PC-9 (cell line): ENCODE data around the gene VWA7. TPM values are rescaled to one million over a fixed set of nuclear protein-coding genes. Genes with fewer than 3 reads are reported as not detected.

Source experiments
- BruUV-seq: library from RNA; stranded (reverse); fragments of 400-500 nt; replicated peaks from 2 replicates; lab custom pipeline; 2021; lab: Mats Ljungman, UMichigan
- CTCF ChIA-PET: fragments of 300-600 bp; sonication (Branson Sonifier 250); formaldehyde crosslinking; loops from one replicate; lab custom pipeline; 2022; ENCODE audit warnings: antibody characterized with exemption; lab: Charles Lee
- POLR2A ChIA-PET: fragments of 300-600 bp; sonication (Branson Sonifier 250); formaldehyde crosslinking; loops from one replicate; lab custom pipeline; 2022; ENCODE audit warnings: antibody characterized with exemption; ENCODE audit not compliant: unreplicated experiment; lab: Charles Lee
- DNase-seq, 2 experiments: peaks; one replicate each; pipeline versions ENCODE4 v3.0.0 to v3.0.0-alpha.2; 2015 to 2022; ENCODE audit warnings: mixed read lengths in 1 of 2
- H2AFZ ChIP-seq: fragments of 200-600 bp; sonication (generic); 2 replicates; pipeline ENCODE4 v1.8.1; 2017; ENCODE audit warnings: antibody characterized with exemption
- H3F3A ChIP-seq: fragments of 200-600 bp; sonication (generic); 2 replicates; pipeline ENCODE4 v1.8.1; 2017; ENCODE audit warnings: antibody characterized with exemption, mild to moderate bottlenecking, low read depth; ENCODE audit not compliant: insufficient read depth
- H3K27ac ChIP-seq: fragments of 200-600 bp; sonication (generic); 2 replicates; pipeline ENCODE4 v1.6.1; 2016; ENCODE audit warnings: mixed run types
- H3K27me3 ChIP-seq: fragments of 200-600 bp; sonication (generic); 2 replicates; pipeline ENCODE4 v1.6.1; 2016; ENCODE audit warnings: low read depth, mixed run types; ENCODE audit not compliant: insufficient read depth
- H3K36me3 ChIP-seq: fragments of 200-600 bp; sonication (generic); 2 replicates; pipeline ENCODE4 v1.6.1; 2016; ENCODE audit warnings: low read depth, mixed run types
- H3K4me1 ChIP-seq: fragments of 200-600 bp; sonication (generic); replicated peaks from 2 replicates; pipeline ENCODE4 v1.6.1; 2016; ENCODE audit warnings: mixed run types; ENCODE audit not compliant: insufficient read depth
- H3K4me2 ChIP-seq: fragments of 200-600 bp; sonication (generic); 2 replicates; pipeline ENCODE4 v1.6.1; 2017; ENCODE audit warnings: mixed run types
- H3K4me3 ChIP-seq: fragments of 200-600 bp; sonication (generic); 2 replicates; pipeline ENCODE4 v1.6.1; 2016; ENCODE audit warnings: mixed run types
- H3K79me2 ChIP-seq: fragments of 200-600 bp; sonication (generic); 2 replicates; pipeline ENCODE4 v1.6.1; 2017; ENCODE audit warnings: low read depth, mixed run types
- H3K9me2 ChIP-seq: fragments of 200-600 bp; sonication (generic); 2 replicates; pipeline ENCODE4 v1.8.1; 2017; ENCODE audit warnings: mild to moderate bottlenecking; ENCODE audit not compliant: insufficient read depth
- H3K9me3 ChIP-seq: fragments of 200-600 bp; sonication (generic); 2 replicates; pipeline ENCODE4 v1.8.1; 2016; ENCODE audit warnings: low read depth; ENCODE audit not compliant: insufficient read depth
- H4K20me1 ChIP-seq: fragments of 200-600 bp; sonication (generic); 2 replicates; pipeline ENCODE4 v1.8.1; 2017; ENCODE audit not compliant: insufficient read depth
- EZH2 ChIP-seq: fragments of 200-600 bp; sonication (generic); IDR thresholded peaks from 2 replicates; pipeline ENCODE4 v1.8.0; 2017; ENCODE audit warnings: antibody characterized with exemption, low read depth
- intact Hi-C: fragments of 100-400 bp; cut with micrococcal nuclease; formaldehyde crosslinking; loops from one replicate; pipeline ENCODE4 v1.10.0; 2022; ENCODE audit not compliant: unreplicated experiment
- total RNA-seq: library from RNA; stranded (reverse); gene quantifications from 2 replicates; pipeline ENCODE4 v1.2.3, GENCODE V29; 2021
- TF ChIP-seq, protein P1 (sequence below): fragments of 200-600 bp; sonication (generic); conservative IDR thresholded peaks from 2 replicates; pipeline ENCODE4 v1.6.1; 2017; ENCODE audit warnings: mixed run types, antibody characterized with exemption, mild to moderate bottlenecking, moderate library complexity

VWA7 gene
- total RNA-seq, 1 experiment from 2014 or later = 6.0 TPM

DNA sequence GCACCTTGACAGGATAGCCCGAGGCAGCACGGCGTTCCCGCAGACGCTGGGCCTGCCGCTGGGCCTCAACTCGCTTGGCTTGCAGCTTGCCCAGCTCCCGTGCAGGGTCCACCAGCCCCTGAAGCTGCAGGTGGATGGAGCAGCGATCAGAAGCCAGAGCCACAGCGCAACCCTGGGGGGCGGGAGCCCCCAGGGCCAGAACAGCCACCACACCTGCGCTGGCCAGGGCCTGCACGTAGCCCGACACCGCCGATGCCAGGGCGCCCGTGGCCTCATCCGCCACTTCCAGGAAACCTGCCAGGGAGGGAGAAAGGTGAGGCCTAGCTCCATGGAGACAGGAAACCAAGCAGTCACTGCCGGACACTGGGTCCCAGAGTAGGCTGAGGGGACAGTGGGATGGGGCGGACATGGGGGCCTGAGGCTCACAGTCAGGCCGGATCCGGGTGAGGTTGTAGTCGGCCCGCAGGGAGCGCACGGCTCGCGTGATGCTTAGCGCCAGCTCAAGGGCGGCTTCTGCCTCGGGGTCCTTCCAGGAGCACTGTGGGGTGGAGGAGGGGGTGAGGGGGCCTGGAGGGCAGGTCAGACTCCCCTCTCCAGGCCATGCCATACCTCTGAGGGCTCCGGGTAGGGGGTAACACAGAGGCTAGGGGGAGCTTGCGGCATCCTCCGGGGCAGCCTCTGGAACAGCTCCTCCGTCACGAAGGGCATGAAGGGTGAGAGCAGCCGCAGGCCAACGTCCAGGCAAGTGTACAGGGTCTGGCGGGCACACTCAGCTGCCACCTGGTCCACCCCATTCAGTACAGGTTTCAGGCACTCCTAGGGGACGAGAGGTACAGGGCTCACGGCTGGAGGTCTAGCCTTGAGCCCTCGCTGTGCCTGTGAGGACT, 2.1 kb upstream of the VWA7 start:
- intact Hi-C loops = loop anchor here (10.0 kb wide), 1 partner anchor 176 kb away; the partner anchor contains the start of genes NELFE and SKIC2
- ChIA-PET CTCF (no interaction called here), POLR2A (interaction anchor here (0.6 kb wide), 1 partner anchor 166 kb away, joined by 5 read pairs; the partner anchor contains the start of gene CFB)
- Histone ChIP-seq H3K4me3 (no peak overlapping the region), H2AFZ (no peak overlapping the region), H3K9me3 (no peaks in the 10 kb centered on the region), H3K27me3 (no peaks in the 10 kb centered on the region), H3F3A (peaks cover 24% of the 10 kb centered on the region; the same call in 1 of the 2 replicates), H3K4me1 (peaks cover 31% of the 10 kb centered on the region), H3K79me2 (no peaks in the 10 kb centered on the region), H3K9me2 (no peaks in the 10 kb centered on the region), H3K27ac (no peak overlapping the region), H3K36me3 (peaks cover 16% of the 10 kb centered on the region; the same call in 1 of the 2 replicates), H3K4me2 (no peak overlapping the region), H4K20me1 (no peaks in the 10 kb centered on the region)
- no peak for DNase-seq
- no TSS peak for BruUV-seq
- TF ChIP-seq, protein P1, sequence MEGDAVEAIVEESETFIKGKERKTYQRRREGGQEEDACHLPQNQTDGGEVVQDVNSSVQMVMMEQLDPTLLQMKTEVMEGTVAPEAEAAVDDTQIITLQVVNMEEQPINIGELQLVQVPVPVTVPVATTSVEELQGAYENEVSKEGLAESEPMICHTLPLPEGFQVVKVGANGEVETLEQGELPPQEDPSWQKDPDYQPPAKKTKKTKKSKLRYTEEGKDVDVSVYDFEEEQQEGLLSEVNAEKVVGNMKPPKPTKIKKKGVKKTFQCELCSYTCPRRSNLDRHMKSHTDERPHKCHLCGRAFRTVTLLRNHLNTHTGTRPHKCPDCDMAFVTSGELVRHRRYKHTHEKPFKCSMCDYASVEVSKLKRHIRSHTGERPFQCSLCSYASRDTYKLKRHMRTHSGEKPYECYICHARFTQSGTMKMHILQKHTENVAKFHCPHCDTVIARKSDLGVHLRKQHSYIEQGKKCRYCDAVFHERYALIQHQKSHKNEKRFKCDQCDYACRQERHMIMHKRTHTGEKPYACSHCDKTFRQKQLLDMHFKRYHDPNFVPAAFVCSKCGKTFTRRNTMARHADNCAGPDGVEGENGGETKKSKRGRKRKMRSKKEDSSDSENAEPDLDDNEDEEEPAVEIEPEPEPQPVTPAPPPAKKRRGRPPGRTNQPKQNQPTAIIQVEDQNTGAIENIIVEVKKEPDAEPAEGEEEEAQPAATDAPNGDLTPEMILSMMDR = no peak
- TF ChIP-seq EZH2 = no peak

DNA sequence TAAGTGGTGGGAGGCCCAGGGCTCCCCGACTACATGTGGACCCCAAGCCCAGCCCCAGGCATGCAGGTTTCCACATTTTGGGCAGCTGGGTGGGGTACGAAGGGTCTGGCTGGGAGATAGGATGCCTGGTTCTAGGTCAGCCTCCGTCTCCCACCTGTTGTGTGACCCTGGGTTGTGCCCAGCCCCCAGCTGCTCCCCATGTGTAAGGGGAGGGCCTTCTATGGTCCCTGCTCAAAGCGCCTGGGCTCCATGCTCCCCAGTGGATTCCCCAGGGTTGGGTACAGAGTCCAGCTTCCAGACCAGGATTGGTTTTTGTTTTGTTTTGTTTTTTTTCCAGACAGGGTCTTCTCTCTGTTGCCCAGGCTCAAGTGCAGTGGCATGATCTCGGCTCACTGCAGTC, 1.1 kb upstream of the VWA7 start:
- DNase-seq = no peak
- POLR2A ChIA-PET = interaction anchor here (0.6 kb wide), 1 partner anchor 122 kb away, joined by 3 read pairs; no protein-coding TSS in a partner anchor
- Histone ChIP-seq H3K79me2 (no peaks in the 10 kb centered on the region), H3K9me3 (no peaks in the 10 kb centered on the region), H3K4me3 (no peak overlapping the region), H3K36me3 (peaks cover 12% of the 10 kb centered on the region; the same call in 1 of the 2 replicates), H3K9me2 (no peaks in the 10 kb centered on the region), H3K4me1 (peaks cover 31% of the 10 kb centered on the region), H2AFZ (no peak overlapping the region), H4K20me1 (no peaks in the 10 kb centered on the region), H3K27me3 (no peaks in the 10 kb centered on the region), H3K4me2 (no peak overlapping the region), H3K27ac (peak overlapping the region; percentile 58), H3F3A (peaks cover 28% of the 10 kb centered on the region; the same call in 1 of the 2 replicates)
- no peak for TF ChIP-seq EZH2
- TF ChIP-seq, protein P1 = no peak
- CTCF ChIA-PET = interaction anchor here (0.6 kb wide), 1 partner anchor 43 kb away, joined by 9 read pairs; no protein-coding TSS in a partner anchor
- intact Hi-C loops = loop anchor here (10.0 kb wide), 1 partner anchor 177 kb away; the partner anchor contains the start of genes NELFE and SKIC2
- no TSS peak for BruUV-seq

DNA sequence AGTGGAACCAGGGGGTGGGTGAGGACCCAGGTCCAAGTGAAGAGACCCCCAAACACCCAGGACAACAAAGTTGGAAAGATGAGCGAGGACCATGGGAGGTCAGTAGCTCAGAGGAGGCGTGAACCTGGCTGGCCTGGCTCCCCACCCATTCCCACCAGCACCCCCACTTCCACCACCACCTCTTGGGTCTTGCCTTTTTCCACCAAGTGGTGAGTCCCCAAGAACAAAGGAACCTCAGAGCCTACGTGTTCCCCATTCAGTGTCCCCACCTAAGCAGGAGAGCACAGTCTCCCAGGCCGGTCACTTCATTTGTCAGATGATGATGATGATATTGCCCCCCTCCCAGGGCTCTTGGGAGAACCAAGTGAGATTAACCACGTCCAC, 531 bp upstream of the VWA7 start:
- Histone ChIP-seq H3K4me2 (no peak overlapping the region; the same call in 1 of the 2 replicates), H3K36me3 (peaks cover 8% of the 10 kb centered on the region; the same call in 1 of the 2 replicates), H3K9me2 (no peaks in the 10 kb centered on the region), H2AFZ (no peak overlapping the region), H3K9me3 (no peaks in the 10 kb centered on the region), H3K4me3 (no peak overlapping the region), H4K20me1 (no peaks in the 10 kb centered on the region), H3K27ac (peak overlapping the region; percentile 58), H3F3A (peaks cover 31% of the 10 kb centered on the region; the same call in 1 of the 2 replicates), H3K27me3 (no peaks in the 10 kb centered on the region), H3K4me1 (peaks cover 31% of the 10 kb centered on the region), H3K79me2 (no peaks in the 10 kb centered on the region)
- ChIA-PET CTCF (interaction anchor here (0.6 kb wide), 3 partner anchors 9 to 42 kb away, joined by 3 to 9 read pairs (median 4); no protein-coding TSS in a partner anchor), POLR2A (interaction anchor here (0.5 to 0.9 kb wide), 3 partner anchors 13 to 123 kb away, joined by 3 read pairs; no protein-coding TSS in a partner anchor)
- intact Hi-C loops = loop anchor here (2.0 to 10.0 kb wide), 3 partner anchors 17 to 177 kb away; partner anchors contain the start of genes HSPA1A, HSPA1L, NELFE and SKIC2
- TF ChIP-seq, protein P1 = no peak
- TF ChIP-seq EZH2 = no peak
- DNase-seq = no peak
- TSS peak; percentile 39 for BruUV-seq
